ENCODE measurements around the gene SPRTN. TPM values are rescaled to one million over a fixed set of nuclear protein-coding genes. Genes with fewer than 3 reads are reported as not detected.

SPRTN gene
- total and polyA plus RNA-seq, 2 of the 8 experiments (the other 6 are each of a cell fraction or from before 2014, with no cell fraction given): 6.6 to 15.1 TPM

GRCh38 chr1:231337472-231338269 is 422 bp upstream of the SPRTN start, which contains the start of gene EXOC8 (continued):
- no peak for TF ChIP-seq RNF2 (IDR thresholded peaks at IDR 0.05; ENCODE audit: borderline replicate concordance, low read depth, low read length, missing control alignments, poor library complexity, severe bottlenecking)
- no peak for TF ChIP-seq CBX5 (IDR thresholded peaks at IDR 0.05; ENCODE audit: low read depth, low read length)
- TF ChIP-seq RAD21 (IDR thresholded peaks at IDR 0.05 in 1 of 2, conservative IDR thresholded peaks at IDR 0.05 in 1 of 2; ENCODE audit: low read depth in 2 of 2, low read length in 2 of 2): no peak
- TF ChIP-seq ASH2L (IDR thresholded peaks at IDR 0.05; ENCODE audit: low read length): peak; percentile 92
- no peak; the same call in 1 of the 2 replicates for TF ChIP-seq E2F6 (IDR thresholded peaks at IDR 0.05)
- TF ChIP-seq BCL11A (IDR thresholded peaks at IDR 0.05; ENCODE audit: low read depth in 2 of 2, low read length in 2 of 2): no peak
- TF ChIP-seq YY1 (IDR thresholded peaks at IDR 0.05; ENCODE audit: low read depth, low read length): no peak
- no peak for TF ChIP-seq CBX8 (IDR thresholded peaks at IDR 0.05; ENCODE audit: borderline replicate concordance, low read depth, low read length)
- TF ChIP-seq EP300 (IDR thresholded peaks at IDR 0.05; ENCODE audit: borderline replicate concordance in 1 of 2, low read depth in 2 of 2, low read length in 2 of 2): no peak
- TF ChIP-seq CTCF (IDR thresholded peaks at IDR 0.05; ENCODE audit: control extremely low read depth in 1 of 3, insufficient read depth in 1 of 3, low read depth in 1 of 3, low read length in 3 of 3): peak in 1 of 3 experiments; percentile 8; a peak in 1 of 4 replicates
- TF ChIP-seq CHD1 (IDR thresholded peaks at IDR 0.05; ENCODE audit: low read depth, low read length): no peak
- no peak for TF ChIP-seq POU5F1 (IDR thresholded peaks at IDR 0.05; ENCODE audit: low read depth, low read length)
- TF ChIP-seq HDAC6 (IDR thresholded peaks at IDR 0.05; ENCODE audit: low read depth, low read length): no peak
- peak; percentile 89 to 93 for TF ChIP-seq SIN3A (conservative IDR thresholded peaks at IDR 0.05 in 1 of 2, IDR thresholded peaks at IDR 0.05 in 1 of 2; ENCODE audit: low read depth in 1 of 2, low read length in 2 of 2)
- TF ChIP-seq SIRT6 (IDR thresholded peaks at IDR 0.05; ENCODE audit: low read length): no peak
- peak; percentile 91 for TF ChIP-seq SAP30 (IDR thresholded peaks at IDR 0.05; ENCODE audit: insufficient read depth, insufficient replicate concordance, low read length)
- TF ChIP-seq HDAC2 (IDR thresholded peaks at IDR 0.05; ENCODE audit: borderline replicate concordance in 1 of 2, low read depth in 2 of 2, low read length in 2 of 2): peak; percentile 59 to 98; a peak in 3 of 4 replicates
- TF ChIP-seq TBP (IDR thresholded peaks at IDR 0.05; ENCODE audit: low read depth, low read length): peak; percentile 64
